CD14-positive monocyte (primary cell): Measurements from ENCODE around the gene HNRNPAB. TPM values are rescaled to one million over a fixed set of nuclear protein-coding genes. Genes with fewer than 3 reads are reported as not detected.

ENCODE experiments used
- DNase-seq, 3 donors: peaks; one replicate each; pipeline ENCODE4 v3.0.0-alpha.2; 2011 to 2022
- H2AFZ ChIP-seq: 2 replicates; pipeline ENCODE4 v1.6.0; 2012; ENCODE audit warnings: mild to moderate bottlenecking, low read depth, low read length, inconsistent platforms; ENCODE audit not compliant: insufficient read depth, poor library complexity, severe bottlenecking
- H3K27ac ChIP-seq, 2 donors: 1 replicate in 1 of 2; 2 replicates in 1 of 2; pipeline ENCODE4 v1.5.1; 2012 to 2013; ENCODE audit warnings: low read length in 2 of 2, control low read depth in 1 of 2, inconsistent platforms in 1 of 2, low read depth in 1 of 2, mild to moderate bottlenecking in 1 of 2
- H3K27me3 ChIP-seq, 2 donors: one replicate each; pipeline versions ENCODE4 v1.6.0 to v1.6.1; 2011 to 2013; ENCODE audit warnings: low read length in 2 of 2; ENCODE audit not compliant: control insufficient read depth in 2 of 2, insufficient read depth in 2 of 2
- H3K36me3 ChIP-seq, 2 donors: replicated peaks in 1 of 2; 1 replicate in 1 of 2; 2 replicates in 1 of 2; pipeline versions ENCODE4 v1.5.1 to v1.6.1; 2012 to 2013; ENCODE audit warnings: low read length in 2 of 2, control low read depth in 1 of 2, inconsistent platforms in 1 of 2, mild to moderate bottlenecking in 1 of 2; ENCODE audit not compliant: insufficient read depth in 2 of 2, control insufficient read depth in 1 of 2
- H3K4me1 ChIP-seq, 2 donors: 1 replicate in 1 of 2; 2 replicates in 1 of 2; pipeline versions ENCODE4 v1.5.1 to v1.6.1; 2012 to 2013; ENCODE audit warnings: low read length in 2 of 2, control low read depth in 1 of 2, inconsistent platforms in 1 of 2, mild to moderate bottlenecking in 1 of 2, moderate library complexity in 1 of 2; ENCODE audit not compliant: insufficient read depth in 2 of 2, control insufficient read depth in 1 of 2
- H3K4me2 ChIP-seq: replicated peaks from 2 replicates; pipeline ENCODE3; 2012; ENCODE audit warnings: low read length, moderate library complexity, mild to moderate bottlenecking; ENCODE audit not compliant: poor library complexity, severe bottlenecking; ENCODE audit errors: extremely low read depth
- H3K4me3 ChIP-seq, 3 experiments: fragments of 200-600 bp in 1 of 3; sonication (generic) in 1 of 3; replicated peaks in 1 of 3; 1 replicate in 2 of 3; 2 replicates in 1 of 3; pipeline ENCODE4 v1.5.1; 2011 to 2013; ENCODE audit warnings: low read length in 3 of 3, mild to moderate bottlenecking in 3 of 3, control low read depth in 2 of 3, low read depth in 2 of 3, inconsistent platforms in 1 of 3, moderate library complexity in 1 of 3
- H3K79me2 ChIP-seq: 2 replicates; pipeline ENCODE4 v1.6.0; 2012; ENCODE audit warnings: mild to moderate bottlenecking, control low read depth, inconsistent platforms, low read length, moderate library complexity; ENCODE audit not compliant: insufficient read depth
- H3K9ac ChIP-seq: 2 replicates; pipeline ENCODE4 v1.6.0; 2017; ENCODE audit warnings: low read length, mild to moderate bottlenecking; ENCODE audit not compliant: insufficient read depth, poor library complexity, severe bottlenecking
- H3K9me3 ChIP-seq, 2 donors: replicated peaks in 1 of 2; 1 replicate in 1 of 2; 2 replicates in 1 of 2; pipeline versions ENCODE4 v1.5.1 to v1.6.1; 2012 to 2013; ENCODE audit warnings: low read length in 2 of 2, control low read depth in 1 of 2; ENCODE audit not compliant: control insufficient read depth in 1 of 2, insufficient read depth in 1 of 2
- H4K20me1 ChIP-seq: 2 replicates; pipeline ENCODE4 v1.6.0; 2012; ENCODE audit warnings: mild to moderate bottlenecking, low read length, control low read depth, moderate library complexity; ENCODE audit not compliant: insufficient read depth
- H3K27ac Mint-ChIP-seq, 7 donors: one replicate each; pipeline ENCODE4 v1.8.0; 2020; ENCODE audit warnings: mild to moderate bottlenecking in 7 of 7, mixed read lengths in 7 of 7, moderate library complexity in 6 of 7, inconsistent platforms in 2 of 7
- H3K27me3 Mint-ChIP-seq, 3 donors: one replicate each; pipeline ENCODE4 v1.8.0; 2021 to 2022; ENCODE audit warnings: low read depth in 3 of 3, mild to moderate bottlenecking in 3 of 3, mixed read lengths in 3 of 3, moderate library complexity in 3 of 3, inconsistent platforms in 1 of 3
- H3K36me3 Mint-ChIP-seq, 2 donors: one replicate each; pipeline ENCODE4 v1.8.0; 2020; ENCODE audit warnings: mixed read lengths in 2 of 2, inconsistent platforms in 1 of 2, mild to moderate bottlenecking in 1 of 2
- H3K4me1 Mint-ChIP-seq: one replicate; pipeline ENCODE4 v1.8.0; 2020; ENCODE audit warnings: mild to moderate bottlenecking, mixed read lengths
- H3K4me3 Mint-ChIP-seq, 2 donors: one replicate each; pipeline ENCODE4 v1.8.0; 2020; ENCODE audit warnings: mild to moderate bottlenecking in 2 of 2, mixed read lengths in 2 of 2, moderate library complexity in 1 of 2
- H3K9me3 Mint-ChIP-seq, 7 donors: one replicate each; pipeline ENCODE4 v1.8.0; 2020 to 2022; ENCODE audit warnings: mixed read lengths in 7 of 7, mild to moderate bottlenecking in 6 of 7, moderate library complexity in 6 of 7, inconsistent platforms in 2 of 7
- WGBS: methylation state at CpG from one replicate; pipeline ENCODE4 v1.1.5; 2013; ENCODE audit warnings: missing lambda C conversion rate; ENCODE audit not compliant: insufficient coverage; 5-methylcytosine and 5-hydroxymethylcytosine counted together
- intact Hi-C, 2 donors: fragments of 100-400 bp; cut with micrococcal nuclease; formaldehyde crosslinking; loops; one replicate each; pipeline versions ENCODE4 v1.15.0 to v1.15.1; 2023
- polyA plus RNA-seq, 3 donors: library from polyadenylated mRNA; depleted of rRNA in 1 of 3; unstranded in 2 of 3; stranded (reverse) in 1 of 3; fragments of 300-500 nt in 2 of 3; fragments of >200 nt in 1 of 3; fragmentation: Illumina TruSeq in 2 of 3; gene quantifications; 1 replicate in 2 of 3; 2 replicates in 1 of 3; pipeline ENCODE4 v1.2.3, GENCODE V29; 2012 to 2021
- TF ChIP-seq, protein P1 (sequence below): fragments of 200-600 bp; IDR thresholded peaks from one replicate; pipeline ENCODE4 v1.8.0; 2022; ENCODE audit warnings: antibody characterized with exemption, mild to moderate bottlenecking

HNRNPAB gene
- polyA plus RNA-seq, 3 donors = 44.8 to 59.4 (median 54.2) TPM

- peak overlapping the region in 2 of 7 donors; percentile 6 to 7 for H3K27ac Mint-ChIP-seq
- peaks cover 0 to 2% (median 0%) of the 10 kb centered on the region in 7 donors for H3K9me3 Mint-ChIP-seq
- H3K4me1 Mint-ChIP-seq = peaks cover 22% of the 10 kb centered on the region
- peaks cover 0 to 1% (median 0%) of the 10 kb centered on the region in 3 donors for H3K27me3 Mint-ChIP-seq
- Histone ChIP-seq H3K4me1 (peaks cover 19 to 25% of the 10 kb centered on the region in 2 donors), H3K4me3 (no peak overlapping the region), H3K27me3 (no peaks in the 10 kb centered on the region), H3K9me3 (no peaks in the 10 kb centered on the region), H3K36me3 (peaks cover 79 to 96% of the 10 kb centered on the region in 2 donors), H3K4me2 (no peak overlapping the region), H3K79me2 (peaks cover 56% of the 10 kb centered on the region), H3K27ac (no peak overlapping the region), H2AFZ (no peak overlapping the region), H4K20me1 (peaks cover 90% of the 10 kb centered on the region), H3K9ac (no peak overlapping the region)
- no peak for DNase-seq
- intact Hi-C loops = no loop called here
- H3K4me3 Mint-ChIP-seq = no peak overlapping the region
- peaks cover 75 to 95% of the 10 kb centered on the region in 2 donors for H3K36me3 Mint-ChIP-seq
- TF ChIP-seq, protein P1, sequence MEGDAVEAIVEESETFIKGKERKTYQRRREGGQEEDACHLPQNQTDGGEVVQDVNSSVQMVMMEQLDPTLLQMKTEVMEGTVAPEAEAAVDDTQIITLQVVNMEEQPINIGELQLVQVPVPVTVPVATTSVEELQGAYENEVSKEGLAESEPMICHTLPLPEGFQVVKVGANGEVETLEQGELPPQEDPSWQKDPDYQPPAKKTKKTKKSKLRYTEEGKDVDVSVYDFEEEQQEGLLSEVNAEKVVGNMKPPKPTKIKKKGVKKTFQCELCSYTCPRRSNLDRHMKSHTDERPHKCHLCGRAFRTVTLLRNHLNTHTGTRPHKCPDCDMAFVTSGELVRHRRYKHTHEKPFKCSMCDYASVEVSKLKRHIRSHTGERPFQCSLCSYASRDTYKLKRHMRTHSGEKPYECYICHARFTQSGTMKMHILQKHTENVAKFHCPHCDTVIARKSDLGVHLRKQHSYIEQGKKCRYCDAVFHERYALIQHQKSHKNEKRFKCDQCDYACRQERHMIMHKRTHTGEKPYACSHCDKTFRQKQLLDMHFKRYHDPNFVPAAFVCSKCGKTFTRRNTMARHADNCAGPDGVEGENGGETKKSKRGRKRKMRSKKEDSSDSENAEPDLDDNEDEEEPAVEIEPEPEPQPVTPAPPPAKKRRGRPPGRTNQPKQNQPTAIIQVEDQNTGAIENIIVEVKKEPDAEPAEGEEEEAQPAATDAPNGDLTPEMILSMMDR = no peak
- 20% methylated on average over 1 of the region's 8 CpGs for WGBS
Observed at GRCh38 chr5:178213748-178214151, 9.4 kb downstream of the HNRNPAB start.

GRCh38 chr5:178214160-178214803 is 9.9 kb downstream of the HNRNPAB start:
- H3K27me3 ChIP-seq = no peaks in the 10 kb centered on the region
- H3K36me3 Mint-ChIP-seq = peaks cover 75 to 95% of the 10 kb centered on the region in 2 donors

More at GRCh38 chr5:178214160-178214803, 9.9 kb downstream of the HNRNPAB start:
- Histone ChIP-seq H3K4me2 (no peak overlapping the region), H3K4me1 (peaks cover 19 to 25% of the 10 kb centered on the region in 2 donors), H3K36me3 (peaks cover 74 to 95% of the 10 kb centered on the region in 2 donors), H3K9me3 (no peaks in the 10 kb centered on the region), H3K27ac (peak overlapping the region in 1 of 2 donors; percentile 64), H3K79me2 (peaks cover 50% of the 10 kb centered on the region), H2AFZ (no peak overlapping the region), H3K9ac (no peak overlapping the region), H4K20me1 (peaks cover 85% of the 10 kb centered on the region), H3K4me3 (no peak overlapping the region)
- intact Hi-C loops = no loop called here
- no peak for DNase-seq
- Mint-ChIP-seq H3K4me3 (no peak overlapping the region), H3K4me1 (peaks cover 22% of the 10 kb centered on the region), H3K27me3 (peaks cover 0 to 1% (median 0%) of the 10 kb centered on the region in 3 donors), H3K9me3 (peaks cover 0 to 3% (median 0%) of the 10 kb centered on the region in 7 donors), H3K27ac (peak overlapping the region in 3 of 7 donors; percentile 31 to 46 (median 32))
- WGBS = 83% methylated on average over 1 of the region's 6 CpGs
- TF ChIP-seq, protein P1 = no peak
